ENCODE measurements around the gene PIM3. TPM values are rescaled to one million over a fixed set of nuclear protein-coding genes. Genes with fewer than 3 reads are reported as not detected.

Gene PIM3
- total and polyA plus RNA-seq, 10 of the 15 experiments (the other 5 are each of a cell fraction or from before 2014, with no cell fraction given) = 0.31 to 60.8 (median 12.4) TPM

- TF ChIP-seq RELB (IDR thresholded peaks at IDR 0.05; ENCODE audit: low read depth) = no peak
- no peak for TF ChIP-seq NR2C2 (IDR thresholded peaks at IDR 0.05; ENCODE audit: borderline replicate concordance, control insufficient read depth, insufficient read length, low read depth)
- no peak for TF ChIP-seq USF2 (IDR thresholded peaks at IDR 0.05; ENCODE audit: borderline replicate concordance, low read depth, low read length)
- TF ChIP-seq NRF1 (conservative IDR thresholded peaks at IDR 0.05; ENCODE audit: low read depth, low read length) = no peak
- TF ChIP-seq CEBPZ (IDR thresholded peaks at IDR 0.05; ENCODE audit: low read depth, low read length) = no peak
- peak; percentile 68 for TF ChIP-seq NR2F1 (conservative IDR thresholded peaks at IDR 0.05)
- TF ChIP-seq TAF1 (IDR thresholded peaks at IDR 0.05; ENCODE audit: borderline replicate concordance, low read depth, low read length) = no peak
- TF ChIP-seq ZNF274 (IDR thresholded peaks at IDR 0.05; ENCODE audit: insufficient read depth, insufficient read length) = no peak
- TF ChIP-seq ZNF384 (IDR thresholded peaks at IDR 0.05; ENCODE audit: borderline replicate concordance, low read depth, low read length) = no peak
- TF ChIP-seq NFYA (IDR thresholded peaks at IDR 0.05; ENCODE audit: borderline replicate concordance, low read depth, low read length) = no peak
- no peak for TF ChIP-seq TARDBP (IDR thresholded peaks at IDR 0.05; ENCODE audit: borderline replicate concordance)
- no peak for TF ChIP-seq ZBTB11 (CRISPR knock-in tag; IDR thresholded peaks at IDR 0.05)
- no peak for TF ChIP-seq CHD1 (IDR thresholded peaks at IDR 0.05; ENCODE audit: low read depth, low read length)
- TF ChIP-seq SREBF2 (IDR thresholded peaks at IDR 0.05; ENCODE audit: low read length) = no peak
- no peak for TF ChIP-seq STAT3 (IDR thresholded peaks at IDR 0.05; ENCODE audit: low read depth, low read length)
- TF ChIP-seq JUND (IDR thresholded peaks at IDR 0.05; ENCODE audit: low read depth, low read length) = no peak
- no peak for TF ChIP-seq RFX5 (IDR thresholded peaks at IDR 0.05; ENCODE audit: low read depth, low read length)
Observed at GRCh38 chr22:49929211-49929979, 31.2 kb upstream of the PIM3 start (continued).
